MM.1S (cell line): ENCODE data around the gene LRRN2.

Experiments used
- DNase-seq: peaks from one replicate; pipeline ENCODE4 v3.0.0-alpha.2; 2015
- H2AFZ ChIP-seq: fragments of 300-600 bp; sonication (generic); 2 replicates; pipeline ENCODE4 v1.6.0; 2016; ENCODE audit warnings: antibody characterized with exemption, low read length
- H3F3A ChIP-seq: fragments of 300-600 bp; sonication (generic); 2 replicates; pipeline ENCODE4 v1.6.1; 2016; ENCODE audit warnings: mild to moderate bottlenecking, antibody characterized with exemption, low read length, moderate library complexity, mixed read lengths; ENCODE audit not compliant: insufficient read depth
- H3K27ac ChIP-seq: fragments of 300-600 bp; sonication (generic); 2 replicates; pipeline ENCODE4 v1.5.1; 2016; ENCODE audit warnings: mild to moderate bottlenecking, low read length
- H3K27me3 ChIP-seq: fragments of 300-600 bp; sonication (generic); replicated peaks from 2 replicates; pipeline ENCODE4 v1.6.0; 2016; ENCODE audit warnings: low read length; ENCODE audit not compliant: insufficient read depth
- H3K36me3 ChIP-seq: fragments of 300-600 bp; sonication (generic); replicated peaks from 2 replicates; pipeline ENCODE4 v1.6.1; 2016; ENCODE audit warnings: mild to moderate bottlenecking, low read length, mixed read lengths; ENCODE audit not compliant: insufficient read depth
- H3K4me1 ChIP-seq: fragments of 300-600 bp; sonication (generic); 2 replicates; pipeline ENCODE4 v1.6.1; 2016; ENCODE audit warnings: low read length, mixed read lengths
- H3K4me2 ChIP-seq: fragments of 300-600 bp; sonication (generic); 2 replicates; pipeline ENCODE4 v1.6.0; 2016; ENCODE audit warnings: low read depth, low read length
- H3K4me3 ChIP-seq: fragments of 300-600 bp; sonication (generic); 2 replicates; pipeline ENCODE4 v1.5.1; 2016; ENCODE audit warnings: low read length, mixed read lengths
- H3K79me2 ChIP-seq: fragments of 300-600 bp; sonication (generic); 2 replicates; pipeline ENCODE4 v1.6.1; 2016; ENCODE audit warnings: mixed run types, low read length, mixed read lengths
- H3K9ac ChIP-seq: fragments of 300-600 bp; sonication (generic); 2 replicates; pipeline ENCODE4 v1.6.1; 2016; ENCODE audit warnings: low read length, mixed read lengths
- H3K9me2 ChIP-seq: fragments of 300-600 bp; sonication (generic); replicated peaks from 2 replicates; pipeline ENCODE4 v1.6.1; 2016; ENCODE audit warnings: mild to moderate bottlenecking, low read length, mixed read lengths; ENCODE audit not compliant: insufficient read depth
- H3K9me3 ChIP-seq: fragments of 300-600 bp; sonication (generic); replicated peaks from 2 replicates; pipeline ENCODE4 v1.6.1; 2016; ENCODE audit warnings: mild to moderate bottlenecking, low read length, mixed read lengths; ENCODE audit not compliant: insufficient read depth
- H4K20me1 ChIP-seq: fragments of 300-600 bp; sonication (generic); 2 replicates; pipeline ENCODE4 v1.6.1; 2016; ENCODE audit warnings: mild to moderate bottlenecking, low read length, moderate library complexity, mixed read lengths; ENCODE audit not compliant: insufficient read depth
- CTCF ChIP-seq: fragments of 300-600 bp; sonication (generic); IDR thresholded peaks from 2 replicates; pipeline ENCODE4 v1.5.1; 2016; ENCODE audit warnings: antibody characterized with exemption, low read length, mixed read lengths
- EZH2 ChIP-seq: fragments of 300-600 bp; sonication (generic); optimal IDR thresholded peaks from 2 replicates; pipeline ENCODE3; 2017; ENCODE audit warnings: low read depth, mild to moderate bottlenecking, antibody characterized with exemption, low read length, mixed read lengths
- EZH2phosphoT487 ChIP-seq: fragments of 300-600 bp; sonication (generic); IDR thresholded peaks from 2 replicates; pipeline ENCODE4 v1.6.1; 2018; ENCODE audit warnings: antibody characterized with exemption, low read length

LRRN2 gene

GRCh38 chr1:204645666-204646065, 39.9 kb downstream of the LRRN2 start:
- no peak for DNase-seq
- no peak overlapping the region for H2AFZ ChIP-seq
- no peaks in the 10 kb centered on the region for H3K9me2 ChIP-seq
- H3K9me3 ChIP-seq = no peaks in the 10 kb centered on the region
- H3K9ac ChIP-seq = no peak overlapping the region
- H3K36me3 ChIP-seq = no peaks in the 10 kb centered on the region
- H3K4me2 ChIP-seq = no peak overlapping the region
- no peaks in the 10 kb centered on the region for H4K20me1 ChIP-seq
- no peak overlapping the region for H3K4me3 ChIP-seq
- TF ChIP-seq EZH2 = no peak
- no peak for TF ChIP-seq CTCF
- no peak for TF ChIP-seq EZH2phosphoT487
- no peaks in the 10 kb centered on the region for H3F3A ChIP-seq
- no peaks in the 10 kb centered on the region for H3K27me3 ChIP-seq
- H3K27ac ChIP-seq = no peak overlapping the region
- 0 out of 2 replicates have a peak, but pooled peaks cover 2% of the 10 kb centered on the region for H3K4me1 ChIP-seq
- H3K79me2 ChIP-seq = no peaks in the 10 kb centered on the region

- Histone ChIP-seq H4K20me1 (no peaks in the 10 kb centered on the region), H3K27ac (no peak overlapping the region), H2AFZ (no peak overlapping the region), H3K4me3 (no peak overlapping the region), H3K27me3 (no peaks in the 10 kb centered on the region), H3K9me3 (no peaks in the 10 kb centered on the region), H3F3A (no peaks in the 10 kb centered on the region), H3K9ac (no peak overlapping the region), H3K9me2 (no peaks in the 10 kb centered on the region), H3K36me3 (no peaks in the 10 kb centered on the region), H3K4me1 (0 out of 2 replicates have a peak, but pooled peaks cover 2% of the 10 kb centered on the region), H3K4me2 (no peak overlapping the region), H3K79me2 (no peaks in the 10 kb centered on the region)
- no peak for TF ChIP-seq EZH2
- no peak for TF ChIP-seq CTCF
- TF ChIP-seq EZH2phosphoT487 = no peak
- DNase-seq = no peak
Measured at GRCh38 chr1:204645251-204645650, 40.3 kb downstream of the LRRN2 start.

GRCh38 chr1:204643503-204643902, 42.0 kb downstream of the LRRN2 start:
- no peak for DNase-seq
- Histone ChIP-seq H3K36me3 (no peaks in the 10 kb centered on the region), H2AFZ (no peak overlapping the region), H3K9ac (no peak overlapping the region), H3K4me3 (no peak overlapping the region), H3K9me2 (no peaks in the 10 kb centered on the region), H3F3A (no peaks in the 10 kb centered on the region), H3K27ac (no peak overlapping the region), H3K4me2 (no peak overlapping the region), H3K79me2 (no peaks in the 10 kb centered on the region), H4K20me1 (no peaks in the 10 kb centered on the region), H3K9me3 (no peaks in the 10 kb centered on the region), H3K4me1 (0 out of 2 replicates have a peak, but pooled peaks cover 2% of the 10 kb centered on the region), H3K27me3 (no peaks in the 10 kb centered on the region)
- TF ChIP-seq CTCF (no peak), EZH2 (no peak), EZH2phosphoT487 (no peak)

GRCh38 chr1:204641936-204642335, 43.6 kb downstream of the LRRN2 start:
- DNase-seq = no peak
- no peaks in the 10 kb centered on the region for H3K9me2 ChIP-seq
- H3K9me3 ChIP-seq = no peaks in the 10 kb centered on the region
- H3K4me1 ChIP-seq = no peaks in the 10 kb centered on the region
- no peak for TF ChIP-seq CTCF
- no peak for TF ChIP-seq EZH2phosphoT487
- no peak for TF ChIP-seq EZH2
- H4K20me1 ChIP-seq = no peaks in the 10 kb centered on the region
- H3K27me3 ChIP-seq = no peaks in the 10 kb centered on the region
- no peaks in the 10 kb centered on the region for H3K36me3 ChIP-seq
- H3K4me2 ChIP-seq = no peak overlapping the region
- no peak overlapping the region for H3K9ac ChIP-seq
- H3F3A ChIP-seq = no peaks in the 10 kb centered on the region
- H2AFZ ChIP-seq = no peak overlapping the region
- H3K27ac ChIP-seq = no peak overlapping the region
- no peaks in the 10 kb centered on the region for H3K79me2 ChIP-seq
- no peak overlapping the region for H3K4me3 ChIP-seq
